Loucy (cell line): ENCODE data around the gene TMEM132D.

ENCODE experiments used
- H2AFZ ChIP-seq: fragments of 200-600 bp; sonication (generic); 2 replicates; pipeline ENCODE4 v1.6.0; 2016; ENCODE audit warnings: antibody characterized with exemption, mild to moderate bottlenecking, low read length, moderate library complexity
- H3F3A ChIP-seq: fragments of 200-600 bp; 2 replicates; pipeline ENCODE4 v1.6.0; 2016; ENCODE audit warnings: antibody characterized with exemption, low read depth, mild to moderate bottlenecking
- H3K27me3 ChIP-seq: fragments of 200-600 bp; sonication (generic); 2 replicates; pipeline ENCODE4 v1.6.1; 2014; ENCODE audit warnings: low read length, mild to moderate bottlenecking; ENCODE audit not compliant: insufficient read depth, poor library complexity, severe bottlenecking
- H3K36me3 ChIP-seq: fragments of 200-600 bp; sonication (generic); 2 replicates; pipeline ENCODE4 v1.6.1; 2016; ENCODE audit warnings: low read length; ENCODE audit not compliant: insufficient read depth
- H3K4me1 ChIP-seq: fragments of 200-600 bp; sonication (generic); 2 replicates; pipeline ENCODE4 v1.5.1; 2014; ENCODE audit warnings: low read length, mild to moderate bottlenecking; ENCODE audit not compliant: insufficient read depth, poor library complexity, severe bottlenecking
- H3K4me2 ChIP-seq: fragments of 200-600 bp; sonication (generic); 2 replicates; pipeline ENCODE4 v1.6.0; 2014; ENCODE audit warnings: antibody characterized with exemption, low read length, low read depth, mild to moderate bottlenecking; ENCODE audit not compliant: poor library complexity, severe bottlenecking
- H3K4me3 ChIP-seq: fragments of 200-600 bp; sonication (generic); 2 replicates; pipeline ENCODE4 v1.5.1; 2014; ENCODE audit warnings: low read length, mild to moderate bottlenecking, mixed read lengths; ENCODE audit not compliant: poor library complexity, severe bottlenecking
- H3K79me2 ChIP-seq: fragments of 200-600 bp; sonication (generic); 2 replicates; pipeline ENCODE4 v1.6.1; 2014; ENCODE audit warnings: low read length; ENCODE audit not compliant: insufficient read depth
- H3K9ac ChIP-seq: fragments of 200-600 bp; sonication (generic); 2 replicates; pipeline ENCODE4 v1.6.0; 2014; ENCODE audit warnings: mild to moderate bottlenecking, low read depth, low read length, moderate library complexity; ENCODE audit not compliant: poor library complexity, severe bottlenecking
- H3K9me2 ChIP-seq: fragments of 200-600 bp; sonication (generic); replicated peaks from 2 replicates; pipeline ENCODE4 v1.6.1; 2016; ENCODE audit warnings: low read depth, low read length, mixed read lengths
- H3K9me3 ChIP-seq: fragments of 200-600 bp; sonication (generic); 2 replicates; pipeline ENCODE4 v1.6.1; 2014; ENCODE audit warnings: mild to moderate bottlenecking, antibody characterized with exemption, low read length, low read depth; ENCODE audit not compliant: insufficient read depth
- H4K20me1 ChIP-seq: fragments of 200-600 bp; sonication (generic); 2 replicates; pipeline ENCODE4 v1.6.0; 2014; ENCODE audit warnings: antibody characterized with exemption, low read length, mild to moderate bottlenecking; ENCODE audit not compliant: insufficient read depth, poor library complexity, severe bottlenecking
- CTCF ChIP-seq: fragments of 200-600 bp; sonication (generic); conservative IDR thresholded peaks from 2 replicates; pipeline ENCODE4 v1.5.1; 2014; ENCODE audit warnings: mild to moderate bottlenecking, antibody characterized with exemption, low read length
- EZH2phosphoT487 ChIP-seq: fragments of 200-600 bp; IDR thresholded peaks from 2 replicates; pipeline ENCODE4 v1.6.1; 2018; ENCODE audit warnings: antibody characterized with exemption, mild to moderate bottlenecking, moderate library complexity, borderline replicate concordance

Gene TMEM132D

DNA sequence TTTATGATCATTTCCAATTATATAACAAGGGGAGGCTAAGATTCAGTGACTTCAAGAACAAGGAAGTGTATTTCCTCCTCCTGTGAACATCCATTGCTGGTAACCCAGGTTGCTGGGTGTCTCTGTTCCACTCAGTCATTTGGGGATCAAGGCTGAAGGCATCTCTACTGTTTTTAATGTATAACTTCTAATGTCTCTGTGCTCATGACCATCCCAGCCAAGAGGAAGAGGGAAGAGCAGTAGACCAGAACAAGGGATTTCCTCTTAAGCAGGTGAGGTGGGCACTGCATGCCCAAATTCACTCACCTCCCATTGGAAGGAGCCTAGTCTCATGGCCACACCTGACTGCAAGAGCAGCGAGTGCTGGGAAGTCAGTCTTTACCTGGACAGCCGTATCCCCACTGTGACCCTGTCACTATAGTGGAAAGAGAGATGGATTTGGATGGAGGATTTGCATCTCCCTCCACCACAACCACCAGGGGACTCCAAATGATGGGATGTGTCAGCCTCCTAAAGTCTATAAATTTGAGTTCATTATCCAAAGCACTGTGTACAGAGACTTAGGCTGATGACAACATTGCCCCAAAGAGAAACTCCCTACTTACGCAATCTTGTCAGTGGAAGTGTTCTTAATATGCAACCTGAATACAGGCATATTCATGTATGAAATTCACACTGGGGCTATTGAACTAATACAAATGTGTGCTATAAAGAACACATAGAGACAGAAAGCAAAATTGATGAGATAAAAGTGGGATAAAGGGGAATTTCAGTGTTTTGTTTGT, 368.7 kb downstream of the TMEM132D start:
- Histone ChIP-seq H3K36me3 (no peaks in the 10 kb centered on the region), H3K9me2 (no peaks in the 10 kb centered on the region), H3K79me2 (no peaks in the 10 kb centered on the region), H3K4me2 (no peak overlapping the region), H3K27me3 (no peaks in the 10 kb centered on the region), H3K4me3 (no peak overlapping the region), H3F3A (no peaks in the 10 kb centered on the region), H4K20me1 (no peaks in the 10 kb centered on the region), H2AFZ (no peak overlapping the region), H3K4me1 (no peaks in the 10 kb centered on the region), H3K9me3 (no peaks in the 10 kb centered on the region; the same call in 1 of the 2 replicates), H3K9ac (no peak overlapping the region)
- TF ChIP-seq CTCF (no peak), EZH2phosphoT487 (no peak)

- H3K36me3 ChIP-seq: no peaks in the 10 kb centered on the region
- no peaks in the 10 kb centered on the region for H3K27me3 ChIP-seq
- no peak for TF ChIP-seq CTCF
- TF ChIP-seq EZH2phosphoT487: no peak
- H2AFZ ChIP-seq: no peak overlapping the region
- H3K9ac ChIP-seq: no peak overlapping the region
- 0 out of 2 replicates have a peak, but pooled peaks cover 4% of the 10 kb centered on the region for H3K9me2 ChIP-seq
- H3K4me2 ChIP-seq: no peak overlapping the region
- no peaks in the 10 kb centered on the region for H3K79me2 ChIP-seq
- no peak overlapping the region for H3K4me3 ChIP-seq
- no peaks in the 10 kb centered on the region for H3K4me1 ChIP-seq
- H3F3A ChIP-seq: no peaks in the 10 kb centered on the region
- no peaks in the 10 kb centered on the region; the same call in 1 of the 2 replicates for H3K9me3 ChIP-seq
- no peaks in the 10 kb centered on the region for H4K20me1 ChIP-seq
Measured at GRCh38 chr12:129532707-129533499, 370.9 kb downstream of the TMEM132D start.

- no peaks in the 10 kb centered on the region for H3F3A ChIP-seq
- no peaks in the 10 kb centered on the region for H3K79me2 ChIP-seq
- no peaks in the 10 kb centered on the region; the same call in 1 of the 2 replicates for H3K9me3 ChIP-seq
- no peak for TF ChIP-seq CTCF
- TF ChIP-seq EZH2phosphoT487: no peak
- H3K9me2 ChIP-seq: 0 out of 2 replicates have a peak, but pooled peaks cover 4% of the 10 kb centered on the region
- no peak overlapping the region for H3K4me3 ChIP-seq
- H3K4me1 ChIP-seq: no peaks in the 10 kb centered on the region
- no peaks in the 10 kb centered on the region for H3K27me3 ChIP-seq
- no peak overlapping the region for H2AFZ ChIP-seq
- H3K9ac ChIP-seq: no peak overlapping the region
- H3K4me2 ChIP-seq: no peak overlapping the region
- no peaks in the 10 kb centered on the region for H3K36me3 ChIP-seq
- H4K20me1 ChIP-seq: no peaks in the 10 kb centered on the region
Measured at GRCh38 chr12:129532082-129532481, 371.7 kb downstream of the TMEM132D start.
